ENCODE data around the gene SPATA6L.

Gene SPATA6L

GRCh38 chr9:4548811-4549725 is 117.2 kb downstream of the SPATA6L start:
- no peak for DNase-seq (ENCODE audit: low read depth)
